Measurements from ENCODE around the gene UNG.

DNA sequence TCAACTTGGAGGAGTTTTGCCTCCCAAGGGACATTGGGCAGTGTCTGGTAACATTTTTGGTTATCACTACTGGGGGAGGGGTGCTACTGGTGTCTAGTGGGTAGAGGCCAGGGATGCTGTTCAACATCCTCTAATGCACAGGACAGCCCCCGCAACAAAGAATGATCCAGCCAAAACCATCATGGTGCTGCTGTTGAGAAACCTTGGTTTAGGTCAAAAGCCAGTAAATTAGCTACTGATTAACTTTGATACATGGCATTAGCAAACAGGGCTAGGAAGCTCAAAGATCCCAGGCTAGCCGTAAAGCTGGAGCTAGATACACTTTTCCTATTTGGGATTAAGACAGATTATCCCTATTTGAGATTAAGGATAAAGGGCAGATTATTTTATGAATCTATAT lies 13.0 kb upstream of the UNG start:
- TF ChIP-seq POLR2AphosphoS5 (IDR thresholded peaks at IDR 0.05): no peak
- TF ChIP-seq, protein P1, sequence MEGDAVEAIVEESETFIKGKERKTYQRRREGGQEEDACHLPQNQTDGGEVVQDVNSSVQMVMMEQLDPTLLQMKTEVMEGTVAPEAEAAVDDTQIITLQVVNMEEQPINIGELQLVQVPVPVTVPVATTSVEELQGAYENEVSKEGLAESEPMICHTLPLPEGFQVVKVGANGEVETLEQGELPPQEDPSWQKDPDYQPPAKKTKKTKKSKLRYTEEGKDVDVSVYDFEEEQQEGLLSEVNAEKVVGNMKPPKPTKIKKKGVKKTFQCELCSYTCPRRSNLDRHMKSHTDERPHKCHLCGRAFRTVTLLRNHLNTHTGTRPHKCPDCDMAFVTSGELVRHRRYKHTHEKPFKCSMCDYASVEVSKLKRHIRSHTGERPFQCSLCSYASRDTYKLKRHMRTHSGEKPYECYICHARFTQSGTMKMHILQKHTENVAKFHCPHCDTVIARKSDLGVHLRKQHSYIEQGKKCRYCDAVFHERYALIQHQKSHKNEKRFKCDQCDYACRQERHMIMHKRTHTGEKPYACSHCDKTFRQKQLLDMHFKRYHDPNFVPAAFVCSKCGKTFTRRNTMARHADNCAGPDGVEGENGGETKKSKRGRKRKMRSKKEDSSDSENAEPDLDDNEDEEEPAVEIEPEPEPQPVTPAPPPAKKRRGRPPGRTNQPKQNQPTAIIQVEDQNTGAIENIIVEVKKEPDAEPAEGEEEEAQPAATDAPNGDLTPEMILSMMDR (IDR thresholded peaks at IDR 0.05): no peak
- no peak for TF ChIP-seq POLR2A (IDR thresholded peaks at IDR 0.05)

Data from upper lobe of left lung (tissue), 4 donors.